Kidney epithelial cell (primary cell): ENCODE results near the gene HAO1. TPM values are rescaled to one million over a fixed set of nuclear protein-coding genes. Genes with fewer than 3 reads are reported as not detected.

ENCODE experiments used
- DNase-seq: peaks from one replicate; pipeline ENCODE4 v3.0.0-alpha.2; 2010; ENCODE audit warnings: low read depth
- H3K27me3 ChIP-seq: 2 replicates; pipeline ENCODE4 v1.6.0; 2011; ENCODE audit warnings: low read length; ENCODE audit not compliant: control insufficient read depth, insufficient read depth
- H3K36me3 ChIP-seq: 2 replicates; pipeline ENCODE4 v1.5.1; 2011; ENCODE audit warnings: low read length; ENCODE audit not compliant: control insufficient read depth, insufficient read depth
- H3K4me3 ChIP-seq: 2 replicates; pipeline ENCODE4 v1.5.1; 2011; ENCODE audit warnings: low read depth, mild to moderate bottlenecking, control low read depth, low read length
- CTCF ChIP-seq: IDR thresholded peaks from 2 replicates; pipeline ENCODE4 v1.5.1; 2011; ENCODE audit warnings: mild to moderate bottlenecking, moderate library complexity, low read length, control low read depth, inconsistent platforms; ENCODE audit not compliant: insufficient read depth, poor library complexity, severe bottlenecking
- total RNA-seq: library from RNA; depleted of rRNA; stranded (reverse); fragments of >200 nt; gene quantifications from 2 replicates; pipeline ENCODE4 v1.2.3, GENCODE V29; 2015

Gene HAO1
- total RNA-seq, 1 donor from 2014 or later: not detected

- peak; percentile 77 for DNase-seq
- H3K36me3 ChIP-seq: no peaks in the 10 kb centered on the region
- TF ChIP-seq CTCF: no peak
These were observed 15.6 kb downstream of the HAO1 start for GRCh38 chr20:7924692-7925091.

GRCh38 chr20:7916648-7917047, 23.6 kb downstream of the HAO1 start:
- DNase-seq: no peak
- no peaks in the 10 kb centered on the region for H3K36me3 ChIP-seq
- no peak overlapping the region for H3K4me3 ChIP-seq
- TF ChIP-seq CTCF: no peak
- no peaks in the 10 kb centered on the region for H3K27me3 ChIP-seq

More at GRCh38 chr20:7924692-7925091, 15.6 kb downstream of the HAO1 start:
- Histone ChIP-seq H3K27me3 (no peaks in the 10 kb centered on the region), H3K4me3 (no peak overlapping the region)

GRCh38 chr20:7912551-7912950, 27.7 kb downstream of the HAO1 start:
- DNase-seq: no peak
- TF ChIP-seq CTCF: no peak
- Histone ChIP-seq H3K4me3 (no peak overlapping the region), H3K36me3 (no peaks in the 10 kb centered on the region), H3K27me3 (no peaks in the 10 kb centered on the region)

- no peak for TF ChIP-seq CTCF
These were observed 28.5 kb downstream of the HAO1 start for GRCh38 chr20:7911586-7912330.

GRCh38 chr20:7908905-7909304, 31.4 kb downstream of the HAO1 start:
- no peak for DNase-seq
- H3K36me3 ChIP-seq: no peaks in the 10 kb centered on the region
- H3K4me3 ChIP-seq: no peak overlapping the region
- no peak for TF ChIP-seq CTCF
- H3K27me3 ChIP-seq: no peaks in the 10 kb centered on the region

More at GRCh38 chr20:7911586-7912330, 28.5 kb downstream of the HAO1 start:
- Histone ChIP-seq H3K4me3 (no peak overlapping the region), H3K27me3 (no peaks in the 10 kb centered on the region), H3K36me3 (no peaks in the 10 kb centered on the region)
- no peak for DNase-seq

GRCh38 chr20:7903429-7903828, 36.8 kb downstream of the HAO1 start:
- Histone ChIP-seq H3K4me3 (no peak overlapping the region), H3K36me3 (no peaks in the 10 kb centered on the region), H3K27me3 (no peaks in the 10 kb centered on the region)
- no peak for DNase-seq
- no peak for TF ChIP-seq CTCF
